OCI-LY7 (cell line): ENCODE measurements around the gene MBTD1. TPM values are rescaled to one million over a fixed set of nuclear protein-coding genes. Genes with fewer than 3 reads are reported as not detected.
A peak's percentile ranks its signal among the peaks of the same experiment; 100 is the strongest.

ENCODE experiments used
- BruUV-seq: library from RNA; stranded (reverse); fragments of 400-500 nt; replicated peaks from 2 replicates; lab custom pipeline; 2021; lab: Mats Ljungman, UMichigan
- CTCF ChIA-PET: fragments of 300-600 bp; sonication (Branson Sonifier 250); formaldehyde crosslinking; loops from one replicate; lab custom pipeline; 2022; ENCODE audit warnings: antibody characterized with exemption; ENCODE audit not compliant: unreplicated experiment; lab: Charles Lee
- POLR2A ChIA-PET: fragments of 300-600 bp; sonication (Branson Sonifier 250); formaldehyde crosslinking; loops from one replicate; lab custom pipeline; 2022; ENCODE audit warnings: antibody characterized with exemption; lab: Charles Lee
- DNase-seq: peaks from one replicate; pipeline ENCODE4 v3.0.0-alpha.2; 2015; ENCODE audit warnings: low spot score
- H2AFZ ChIP-seq: fragments of 200-600 bp; sonication (generic), shearing (Covaris generic); 2 replicates; pipeline ENCODE4 v1.6.1; 2014; ENCODE audit warnings: mild to moderate bottlenecking, antibody characterized with exemption, low read length, moderate library complexity
- H3K27ac ChIP-seq: fragments of 200-600 bp; sonication (generic); 2 replicates; pipeline ENCODE4 v1.5.1; 2014; ENCODE audit warnings: mixed run types, low read depth, mild to moderate bottlenecking, moderate library complexity, low read length, inconsistent platforms; ENCODE audit not compliant: poor library complexity, severe bottlenecking
- H3K36me3 ChIP-seq: fragments of 200-600 bp; sonication (generic); 2 replicates; pipeline ENCODE4 v1.6.1; 2014; ENCODE audit warnings: mild to moderate bottlenecking, antibody characterized with exemption, low read length, moderate library complexity, mixed read lengths; ENCODE audit not compliant: insufficient read depth
- H3K4me1 ChIP-seq: fragments of 200-600 bp; sonication (generic); 2 replicates; pipeline ENCODE4 v1.5.1; 2014; ENCODE audit warnings: mild to moderate bottlenecking, low read length; ENCODE audit not compliant: insufficient read depth, poor library complexity, severe bottlenecking
- H3K4me2 ChIP-seq: fragments of 200-600 bp; sonication (generic); 2 replicates; pipeline ENCODE4 v1.6.1; 2014; ENCODE audit warnings: mild to moderate bottlenecking, low read length
- H3K4me3 ChIP-seq: fragments of 200-600 bp; sonication (generic); 2 replicates; pipeline ENCODE4 v1.5.1; 2014; ENCODE audit warnings: mild to moderate bottlenecking, low read depth, low read length; ENCODE audit not compliant: poor library complexity, severe bottlenecking
- H3K79me2 ChIP-seq: fragments of 200-600 bp; sonication (generic); 2 replicates; pipeline ENCODE4 v1.6.1; 2016; ENCODE audit warnings: low read depth, mild to moderate bottlenecking, low read length, moderate library complexity, mixed read lengths; ENCODE audit not compliant: insufficient read depth
- H3K9me2 ChIP-seq: fragments of 200-600 bp; sonication (generic); 2 replicates; pipeline ENCODE4 v1.6.1; 2016; ENCODE audit warnings: mild to moderate bottlenecking, low read length, mixed read lengths; ENCODE audit not compliant: insufficient read depth
- H3K9me3 ChIP-seq: fragments of 200-600 bp; sonication (generic); 2 replicates; pipeline ENCODE4 v1.6.1; 2014; ENCODE audit warnings: mild to moderate bottlenecking, mixed run types, low read length, mixed read lengths
- H4K20me1 ChIP-seq: fragments of 200-600 bp; sonication (generic); 2 replicates; pipeline ENCODE4 v1.6.1; 2014; ENCODE audit warnings: mild to moderate bottlenecking, antibody characterized with exemption, low read length, moderate library complexity, mixed read lengths; ENCODE audit not compliant: insufficient read depth
- EZH2phosphoT487 ChIP-seq: fragments of 200-600 bp; sonication (generic); IDR thresholded peaks from 2 replicates; pipeline ENCODE4 v1.6.1; 2018; ENCODE audit warnings: low read depth, borderline replicate concordance, mild to moderate bottlenecking, mixed run types, antibody characterized with exemption, low read length, moderate library complexity, mixed read lengths
- intact Hi-C: fragments of 100-400 bp; cut with micrococcal nuclease; formaldehyde crosslinking; loops from one replicate; pipeline ENCODE4 v1.10.0; 2022; ENCODE audit not compliant: unreplicated experiment
- total RNA-seq, 2 experiments: library from RNA; depleted of rRNA in 1 of 2; stranded (reverse); fragments of >200 nt in 1 of 2; shearing (Covaris generic) in 1 of 2; gene quantifications; 2 replicates each; pipeline ENCODE4 v1.2.3, GENCODE V29; 2014 to 2022
- TF ChIP-seq, protein P1 (sequence below): fragments of 200-600 bp; sonication (generic); conservative IDR thresholded peaks from 2 replicates; pipeline ENCODE4 v1.5.1; 2014; ENCODE audit warnings: mild to moderate bottlenecking, antibody characterized with exemption, low read length, moderate library complexity, mixed read lengths

The MBTD1 gene
- total RNA-seq, 2 experiments from 2014 or later = 17.3 to 39.1 TPM

DNA sequence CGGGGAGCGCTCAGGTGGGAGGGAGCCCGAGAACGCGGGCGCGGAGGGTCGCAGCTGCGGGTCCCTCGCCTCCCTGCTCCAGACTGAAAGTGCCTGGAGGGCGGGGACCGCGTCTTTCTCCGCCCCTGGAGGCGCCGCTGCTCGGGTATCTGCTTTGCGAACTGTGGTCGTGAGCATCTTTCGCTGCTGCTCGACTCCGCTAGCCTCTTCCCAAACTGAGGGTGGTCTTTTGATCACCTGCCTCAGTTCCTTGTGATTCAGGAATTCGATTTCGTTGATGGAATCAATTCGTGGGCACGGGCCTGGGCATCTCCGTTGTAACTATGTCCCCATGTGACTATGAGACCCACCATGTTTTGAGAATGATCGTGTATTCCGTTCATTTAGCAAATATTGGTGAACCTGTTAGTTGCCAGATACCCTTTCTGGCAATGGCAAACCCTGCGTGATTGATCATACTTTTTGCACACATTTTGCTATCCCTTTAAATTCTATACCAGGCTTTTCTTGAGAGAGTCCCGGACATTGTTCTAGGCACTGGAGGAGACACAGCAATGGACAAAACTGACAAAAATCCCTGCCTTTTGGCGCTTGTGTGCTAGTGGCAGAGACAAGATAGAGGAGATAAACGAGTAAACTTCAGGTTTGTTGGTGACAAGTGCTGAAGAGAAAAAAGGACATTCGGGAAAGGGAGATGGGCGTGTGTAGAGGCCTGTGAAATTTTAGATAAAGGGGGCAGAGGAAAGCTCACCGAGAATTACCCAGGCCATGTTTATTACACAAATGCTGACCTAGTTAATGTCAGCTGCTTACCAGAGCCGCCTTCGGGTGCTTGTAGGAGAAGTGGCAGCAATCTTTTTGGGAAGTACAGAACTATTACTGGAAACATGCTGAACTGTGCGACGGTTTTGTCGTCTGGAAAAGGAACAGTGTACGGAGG lies 1.4 kb upstream of the MBTD1 start:
- CTCF ChIA-PET = no interaction called here
- H4K20me1 ChIP-seq = peaks cover 48% of the 10 kb centered on the region

DNA sequence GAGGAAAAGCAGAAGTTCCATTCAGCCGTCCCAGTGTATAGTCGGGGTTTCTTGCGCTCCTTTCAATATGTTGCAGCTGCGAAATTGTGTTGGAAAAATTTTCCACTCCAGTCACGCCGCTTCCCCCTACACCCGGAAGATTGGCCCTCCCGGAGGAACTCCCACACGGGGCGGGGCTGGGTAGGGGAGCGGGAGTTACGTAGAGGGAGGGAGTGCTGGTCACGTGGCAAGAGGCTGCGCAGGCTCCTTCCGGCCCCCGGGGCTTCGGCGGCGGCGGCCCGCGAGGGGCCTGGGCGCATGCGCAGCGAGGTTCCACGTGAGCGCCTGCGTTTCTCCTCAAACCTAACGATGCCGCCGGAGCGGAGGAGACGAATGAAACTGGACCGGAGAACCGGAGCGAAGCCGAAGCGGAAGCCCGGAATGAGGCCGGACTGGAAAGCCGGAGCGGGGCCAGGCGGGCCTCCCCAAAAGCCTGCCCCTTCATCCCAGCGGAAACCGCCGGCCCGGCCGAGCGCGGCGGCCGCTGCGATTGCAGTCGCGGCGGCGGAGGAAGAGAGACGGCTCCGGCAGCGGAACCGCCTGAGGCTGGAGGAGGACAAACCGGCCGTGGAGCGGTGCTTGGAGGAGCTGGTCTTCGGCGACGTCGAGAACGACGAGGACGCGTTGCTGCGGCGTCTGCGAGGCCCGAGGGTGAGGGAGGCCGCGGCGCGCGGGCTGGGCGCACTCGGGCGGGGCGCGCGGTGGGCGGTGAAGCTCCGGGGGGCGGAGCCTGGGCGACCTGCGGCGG lies 581 bp upstream of the MBTD1 start, which contains the start of gene UTP18:
Gene UTP18, plus strand, starts transcription at position 310 of the 787 bp plus-strand sequence. Its CDS starts 39 bp downstream, at position 349.
- Histone ChIP-seq H3K36me3 (peaks cover 63% of the 10 kb centered on the region), H4K20me1 (peaks cover 54% of the 10 kb centered on the region)
- POLR2A ChIA-PET = interaction anchor here (0.9 to 1.9 kb wide), 2 partner anchors 12 to 30 kb away, joined by 3 to 9 read pairs; no protein-coding TSS in a partner anchor

More for the DNA sequence above, 1.4 kb upstream of the MBTD1 start:
- POLR2A ChIA-PET = interaction anchor here (0.9 to 1.9 kb wide), 3 partner anchors 11 to 31 kb away, joined by 3 to 9 read pairs (median 4); no protein-coding TSS in a partner anchor
- peak overlapping the region; percentile 87 for H3K4me2 ChIP-seq
- peak overlapping the region; percentile 97 for H3K4me3 ChIP-seq
- peak overlapping the region; percentile 76; the same call in 1 of the 2 replicates for H2AFZ ChIP-seq
- H3K79me2 ChIP-seq = peaks cover 92% of the 10 kb centered on the region
- TF ChIP-seq, protein P1, sequence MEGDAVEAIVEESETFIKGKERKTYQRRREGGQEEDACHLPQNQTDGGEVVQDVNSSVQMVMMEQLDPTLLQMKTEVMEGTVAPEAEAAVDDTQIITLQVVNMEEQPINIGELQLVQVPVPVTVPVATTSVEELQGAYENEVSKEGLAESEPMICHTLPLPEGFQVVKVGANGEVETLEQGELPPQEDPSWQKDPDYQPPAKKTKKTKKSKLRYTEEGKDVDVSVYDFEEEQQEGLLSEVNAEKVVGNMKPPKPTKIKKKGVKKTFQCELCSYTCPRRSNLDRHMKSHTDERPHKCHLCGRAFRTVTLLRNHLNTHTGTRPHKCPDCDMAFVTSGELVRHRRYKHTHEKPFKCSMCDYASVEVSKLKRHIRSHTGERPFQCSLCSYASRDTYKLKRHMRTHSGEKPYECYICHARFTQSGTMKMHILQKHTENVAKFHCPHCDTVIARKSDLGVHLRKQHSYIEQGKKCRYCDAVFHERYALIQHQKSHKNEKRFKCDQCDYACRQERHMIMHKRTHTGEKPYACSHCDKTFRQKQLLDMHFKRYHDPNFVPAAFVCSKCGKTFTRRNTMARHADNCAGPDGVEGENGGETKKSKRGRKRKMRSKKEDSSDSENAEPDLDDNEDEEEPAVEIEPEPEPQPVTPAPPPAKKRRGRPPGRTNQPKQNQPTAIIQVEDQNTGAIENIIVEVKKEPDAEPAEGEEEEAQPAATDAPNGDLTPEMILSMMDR = no peak
- no peak for TF ChIP-seq EZH2phosphoT487
- BruUV-seq = no TSS peak
- no peak for DNase-seq
- peaks cover 63% of the 10 kb centered on the region for H3K36me3 ChIP-seq
- H3K4me1 ChIP-seq = peaks cover 46% of the 10 kb centered on the region
- intact Hi-C loops = loop anchor here (2.0 to 5.0 kb wide), 2 partner anchors 94 to 394 kb away; partner anchors contain the start of genes NME2 and TOB1
- H3K27ac ChIP-seq = peak overlapping the region; percentile 80
- no peaks in the 10 kb centered on the region for H3K9me3 ChIP-seq
- H3K9me2 ChIP-seq = no peaks in the 10 kb centered on the region

More for the DNA sequence above, 581 bp upstream of the MBTD1 start, which contains the start of gene UTP18:
- Histone ChIP-seq H2AFZ (peak within 1 kb of the TSS; percentile 76), H3K27ac (peak within 1 kb of the TSS; percentile 80), H3K9me3 (no peaks in the 10 kb centered on the region), H3K4me3 (peak within 1 kb of the TSS; percentile 97), H3K79me2 (peaks cover 93% of the 10 kb centered on the region), H3K4me2 (peak within 1 kb of the TSS; percentile 93), H3K4me1 (peaks cover 51% of the 10 kb centered on the region), H3K9me2 (no peaks in the 10 kb centered on the region)
- no TSS peak for BruUV-seq
- CTCF ChIA-PET = no interaction called here
- DNase-seq = peak; percentile 99
- intact Hi-C loops = loop anchor here (1.0 to 5.0 kb wide), 4 partner anchors 22 to 393 kb away; partner anchors contain the start of genes NME2 and TOB1
- TF ChIP-seq, protein P1 = no peak
- no peak for TF ChIP-seq EZH2phosphoT487
